Measurements from ENCODE around the gene PDE6H.
A peak's percentile ranks its signal among the peaks of the same experiment; 100 is the strongest.

PDE6H gene

GRCh38 chr12:14974633-14975032 lies 1.8 kb downstream of the PDE6H start:
- no peak for DNase-seq (ENCODE audit: low read depth)

DNA sequence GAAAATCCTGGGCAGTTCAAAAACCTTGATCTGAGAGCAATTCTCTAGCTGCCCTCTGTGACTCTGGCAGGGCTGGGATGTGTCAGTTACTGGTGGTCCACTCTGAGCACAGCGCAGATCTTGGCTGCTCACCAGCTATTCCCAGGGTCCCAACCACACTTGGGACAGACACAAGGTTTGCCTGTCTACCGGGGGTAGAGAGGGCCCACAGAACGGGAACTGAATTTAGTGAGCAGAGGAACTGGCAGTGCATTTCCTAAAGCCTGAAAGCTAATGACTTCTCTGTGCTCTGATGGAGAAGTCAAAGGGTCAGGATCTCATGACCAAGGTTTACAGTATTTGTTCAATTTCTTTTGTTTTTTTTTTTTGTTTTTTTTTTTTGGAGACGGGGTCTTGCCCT lies 2.6 kb downstream of the PDE6H start:
- DNase-seq (ENCODE audit: low read depth), result no peak

DNA sequence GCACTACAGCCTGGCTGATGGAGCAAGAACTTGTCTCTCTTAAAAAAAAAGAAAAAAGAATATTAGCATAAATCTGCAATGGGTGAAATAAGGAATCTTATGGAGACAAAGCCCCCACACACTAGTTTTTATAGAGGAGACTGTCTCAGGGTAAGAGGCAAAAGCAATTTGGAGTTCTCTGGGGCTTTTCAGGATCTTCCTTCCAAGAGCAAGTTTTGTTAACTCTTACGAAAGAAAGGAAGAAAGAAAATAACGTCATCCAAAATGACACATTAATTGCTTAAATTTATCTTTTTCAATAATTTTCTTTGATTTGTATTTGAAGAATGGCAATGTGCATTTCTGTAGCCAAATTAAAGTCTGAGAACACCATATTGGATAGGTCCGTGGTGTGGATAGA lies 3.8 kb downstream of the PDE6H start:
- no peak for DNase-seq (ENCODE audit: low read depth)

- DNase-seq (ENCODE audit: low read depth), result no peak
Observed at GRCh38 chr12:14979468-14979867, 6.6 kb downstream of the PDE6H start.

DNA sequence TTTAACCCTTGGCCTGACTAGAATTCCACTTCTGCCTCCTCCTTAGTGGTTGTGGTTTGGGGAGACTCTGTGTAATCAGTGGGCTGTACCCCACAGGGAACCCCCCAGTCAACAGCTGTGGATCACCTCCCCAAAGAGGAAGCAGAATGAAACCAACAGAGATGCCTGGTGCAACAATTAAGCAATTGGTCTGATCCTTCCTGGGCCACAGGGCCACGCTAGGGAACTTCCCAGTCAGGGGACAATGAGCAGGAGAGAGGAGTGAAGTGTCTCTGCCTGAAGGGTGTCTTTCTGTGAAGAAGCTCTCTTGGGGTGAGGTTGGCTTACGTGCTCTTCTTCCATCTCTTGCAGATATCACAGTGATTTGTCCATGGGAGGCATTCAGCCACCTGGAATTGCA lies 8.2 kb downstream of the PDE6H start:
- DNase-seq (ENCODE audit: low read depth), result no peak

DNA sequence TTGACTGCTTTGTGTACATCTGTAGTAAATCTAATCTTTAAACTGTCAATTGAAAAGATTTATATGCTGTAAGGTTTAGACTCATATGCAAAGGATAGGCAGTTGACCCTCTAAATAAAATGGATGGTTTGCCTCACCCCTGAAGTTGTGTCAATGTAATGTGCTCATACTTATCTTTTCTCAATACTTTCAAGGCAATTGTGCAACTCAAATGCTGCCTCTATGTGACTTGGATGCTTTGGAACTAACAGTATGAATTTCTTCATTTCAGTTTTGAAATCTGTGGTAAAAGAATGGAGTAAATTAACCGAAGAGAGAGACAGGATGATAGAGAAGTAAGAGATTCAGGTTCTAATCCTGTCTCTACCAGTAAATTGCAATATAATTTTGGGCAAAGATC lies 9.7 kb downstream of the PDE6H start:
- DNase-seq (ENCODE audit: low read depth), result no peak

GRCh38 chr12:14982991-14983390 lies 10.1 kb downstream of the PDE6H start:
- DNase-seq (ENCODE audit: low read depth), result no peak

GRCh38 chr12:14984036-14984435 lies 11.2 kb downstream of the PDE6H start:
- DNase-seq (ENCODE audit: low read depth), result no peak

DNA sequence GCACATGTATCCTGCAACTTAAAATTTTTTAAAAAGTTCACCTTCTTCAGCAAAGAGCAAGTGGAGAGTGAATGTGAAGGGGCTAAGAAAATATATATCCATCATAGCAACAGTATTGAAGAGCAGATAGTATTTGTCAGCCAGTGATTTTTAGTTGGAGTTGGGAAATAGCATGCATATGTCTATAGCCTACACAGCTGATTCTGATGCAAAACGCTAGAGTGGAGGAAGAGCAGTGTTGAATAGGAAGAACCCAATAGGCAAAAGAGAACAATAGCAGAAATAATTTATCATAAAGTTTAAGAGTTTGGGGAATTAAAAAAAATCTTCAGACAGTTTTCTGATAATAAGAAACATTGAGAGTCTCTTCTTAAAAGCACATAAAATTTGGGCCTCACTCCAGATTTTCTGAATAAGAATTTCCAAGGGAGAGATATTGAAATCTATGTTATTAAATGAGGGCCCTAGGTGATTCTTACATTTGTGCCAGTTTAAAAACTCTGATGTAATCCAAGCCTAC lies 12.0 kb downstream of the PDE6H start:
- DNase-seq (ENCODE audit: low read depth), result no peak

GRCh38 chr12:14986449-14986848 lies 13.6 kb downstream of the PDE6H start:
- DNase-seq (ENCODE audit: low read depth), result no peak

DNA sequence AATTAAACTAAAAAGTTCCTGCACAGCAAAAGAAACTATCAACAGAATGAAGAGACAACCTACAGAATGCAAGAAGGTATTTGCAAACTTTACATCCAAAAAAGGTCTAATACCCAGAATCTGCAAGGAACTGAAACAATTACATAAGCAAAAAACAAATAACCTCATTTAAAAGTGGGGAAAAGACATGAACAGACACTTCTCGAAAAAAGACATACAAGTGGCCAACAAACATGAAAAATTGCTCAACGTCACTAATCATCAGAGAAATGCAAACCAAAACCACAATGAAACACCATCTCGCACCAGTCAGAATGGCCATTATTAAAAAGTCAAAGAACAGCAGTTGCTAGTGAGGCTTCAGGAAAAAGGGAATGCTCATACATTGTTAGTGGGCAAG lies 15.2 kb downstream of the PDE6H start:
- no peak for DNase-seq (ENCODE audit: low read depth)

GRCh38 chr12:14989790-14990189 lies 16.9 kb downstream of the PDE6H start:
- DNase-seq (ENCODE audit: low read depth), result no peak

DNA sequence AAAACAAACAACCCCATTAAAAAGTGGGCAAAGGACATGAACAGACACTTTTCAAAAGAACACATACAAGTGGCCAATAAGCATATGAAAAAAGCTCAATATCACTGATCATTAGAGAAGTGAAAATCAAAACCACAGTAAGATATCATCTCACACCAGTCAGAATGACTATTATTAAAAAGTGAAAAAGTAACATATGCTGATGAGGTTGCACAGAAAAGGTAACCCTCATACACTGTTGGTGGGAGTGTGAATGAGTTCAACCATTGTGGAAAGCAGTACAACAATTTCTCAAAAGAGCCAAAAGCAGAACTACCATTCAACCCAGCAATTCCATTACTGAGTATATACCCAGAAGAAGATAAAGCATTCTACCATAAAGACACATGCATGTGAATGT lies 18.2 kb downstream of the PDE6H start:
- DNase-seq (ENCODE audit: low read depth), result no peak

- DNase-seq (ENCODE audit: low read depth), result no peak
Observed at GRCh38 chr12:14992673-14993072, 19.8 kb downstream of the PDE6H start.

GRCh38 chr12:14993117-14993516 lies 20.3 kb downstream of the PDE6H start:
- DNase-seq (ENCODE audit: low read depth), result no peak

- peak; percentile 23 for DNase-seq (ENCODE audit: low read depth)
Observed at GRCh38 chr12:14993537-14994266, 20.9 kb downstream of the PDE6H start.

- no peak for DNase-seq (ENCODE audit: low read depth)
Observed at GRCh38 chr12:14994610-14995009, 21.8 kb downstream of the PDE6H start.

GRCh38 chr12:14995583-14996425 lies 23.0 kb downstream of the PDE6H start:
- DNase-seq (ENCODE audit: low read depth), result peak; percentile 43

DNA sequence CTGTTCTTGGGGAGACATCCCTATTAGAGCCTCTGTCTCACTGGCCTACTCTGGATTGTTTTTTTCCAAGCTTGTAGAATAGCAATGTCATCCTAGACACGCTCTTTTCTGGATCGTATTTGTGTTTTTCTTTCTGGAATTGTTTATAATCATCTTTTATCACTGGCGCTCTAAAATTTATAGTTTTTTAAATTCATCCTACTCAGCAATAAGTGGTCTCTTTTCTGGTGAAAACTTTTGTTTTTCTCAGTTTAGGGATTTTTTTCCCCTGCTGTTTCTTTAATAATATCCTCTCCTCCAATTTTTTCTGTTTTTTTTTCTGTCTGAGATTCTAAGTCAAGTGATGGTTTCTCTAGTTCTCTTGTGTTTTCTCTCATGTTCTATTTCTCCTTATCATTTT lies 25.2 kb downstream of the PDE6H start:
- DNase-seq (ENCODE audit: low read depth), result no peak

- no peak for DNase-seq (ENCODE audit: low read depth)
Observed at GRCh38 chr12:14999021-14999694, 26.3 kb downstream of the PDE6H start.

DNA sequence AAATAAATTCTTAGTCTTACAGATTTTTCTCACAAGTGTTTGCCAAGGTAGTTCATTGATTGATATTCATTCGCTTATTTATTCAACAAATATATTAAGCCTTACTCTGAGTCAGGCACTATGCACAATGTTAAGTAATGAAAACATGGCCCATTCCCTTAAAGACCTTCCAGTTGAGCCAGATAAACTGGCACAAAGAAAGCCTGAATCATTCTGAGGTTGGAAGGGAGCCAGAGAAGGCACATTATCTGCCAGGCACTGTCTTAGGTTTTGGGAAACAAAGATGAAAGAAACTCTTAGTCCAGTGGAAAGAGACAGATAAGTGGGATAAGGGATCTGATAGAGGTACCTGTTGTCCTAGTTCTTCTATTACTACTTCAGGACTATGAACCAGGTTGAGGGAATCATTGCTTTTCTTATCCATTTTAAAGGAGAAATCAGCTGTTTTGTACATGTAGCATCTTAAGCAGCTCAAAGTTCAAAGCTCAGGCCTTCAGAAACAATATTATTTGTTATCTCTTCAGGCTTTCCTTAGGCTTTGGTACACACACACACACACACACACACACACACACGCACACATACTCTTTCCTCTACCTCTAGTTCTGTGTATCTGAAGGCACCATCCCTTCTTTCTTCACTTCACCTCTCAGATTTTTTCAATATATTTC lies 27.0 kb downstream of the PDE6H start:
- DNase-seq (ENCODE audit: low read depth), result peak; percentile 17

GRCh38 chr12:15000575-15000974 lies 27.7 kb downstream of the PDE6H start:
- no peak for DNase-seq (ENCODE audit: low read depth)

Data from stromal cell of bone marrow (primary cell).